ENCODE measurements around the gene MBD4.
A peak's percentile ranks its signal among the peaks of the same experiment; 100 is the strongest.
"Not testable (repeated sequence)": the region's sequence is repeated elsewhere in the genome, so short reads cannot be mapped to it uniquely, and the experiment has no call there.

Gene MBD4

DNA sequence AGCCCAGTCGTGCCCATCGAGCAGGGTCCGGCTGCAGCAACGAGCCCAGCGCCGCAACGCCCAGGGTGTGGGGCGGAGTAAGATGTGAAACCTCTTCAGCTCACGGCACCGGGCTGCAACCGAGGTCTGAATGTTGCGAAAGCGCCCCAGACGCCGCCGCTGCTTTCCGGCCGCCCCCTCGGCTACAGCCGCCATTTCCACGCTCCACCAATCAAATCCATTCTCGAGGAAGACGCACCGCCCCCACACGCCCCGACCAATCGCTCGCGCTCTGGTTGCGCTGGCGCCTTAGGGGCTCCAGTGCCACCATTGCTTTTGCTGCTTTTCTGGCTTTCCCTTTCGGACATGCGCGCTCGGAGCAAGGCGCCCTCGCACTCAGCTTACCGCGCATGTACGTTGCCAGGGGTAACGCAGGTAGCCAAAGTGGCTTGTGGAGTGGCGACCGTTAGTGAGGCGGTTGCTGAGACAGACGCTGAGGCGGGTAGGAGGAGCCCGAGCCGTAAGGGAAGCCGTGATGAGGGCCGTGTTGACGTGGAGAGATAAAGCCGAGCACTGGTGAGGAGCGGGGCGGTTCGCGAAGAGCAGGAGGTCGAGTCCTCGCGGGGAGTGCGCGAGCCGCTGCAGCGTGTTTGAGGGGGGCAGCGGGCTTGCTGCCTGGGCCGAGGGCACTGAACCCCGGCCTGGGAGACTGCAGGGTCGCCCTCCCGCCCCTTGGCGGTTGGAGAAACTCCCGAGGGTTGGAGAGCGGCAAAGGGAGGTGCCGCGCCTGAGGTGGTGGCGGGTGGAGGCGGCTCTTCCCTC is at the start of gene MBD4, which contains the start of gene IFT122:
TSS of gene MBD4 (minus strand) at position 132 of the 801 bp plus-strand sequence. CDS start at position 17, 115 bp downstream.
TSS of gene IFT122 (plus strand) at position 408 of the 801 bp plus-strand sequence. CDS start at position 515, 107 bp downstream.
- Histone ChIP-seq H3K36me3 (ENCODE audit: insufficient read depth, low read length) (peaks cover 35% of the 10 kb centered on the region; the same call in 1 of the 2 replicates), H3K27me3 (ENCODE audit: insufficient read depth, low read length) (no peaks in the 10 kb centered on the region), H4K20me1 (ENCODE audit: insufficient read depth, low read length) (no peaks in the 10 kb centered on the region), H2AFZ (ENCODE audit: low read length) (peak within 1 kb of the TSS; percentile 2), H3K4me2 (ENCODE audit: low read length) (peak within 1 kb of the TSS; percentile 86), H3K9ac (ENCODE audit: low read length) (peak within 1 kb of the TSS; percentile 86), H3K9me3 (ENCODE audit: low read length) (no peaks in the 10 kb centered on the region), H3K4me1 (ENCODE audit: insufficient read depth, low read length, severe bottlenecking) (peaks cover 60% of the 10 kb centered on the region), H3K27ac (ENCODE audit: low read depth, low read length, poor library complexity, severe bottlenecking) (peak within 1 kb of the TSS; percentile 77), H3K79me2 (ENCODE audit: insufficient read depth, low read length) (peaks cover 30% of the 10 kb centered on the region), H3K9me2 (ENCODE audit: low read depth, low read length) (no peaks in the 10 kb centered on the region), H3K4me3 (ENCODE audit: low read depth, low read length, poor library complexity, severe bottlenecking) (peak within 1 kb of the TSS; percentile 81), H3F3A (ENCODE audit: insufficient read depth, low read length) (no peaks in the 10 kb centered on the region)
- TF ChIP-seq, protein P1, sequence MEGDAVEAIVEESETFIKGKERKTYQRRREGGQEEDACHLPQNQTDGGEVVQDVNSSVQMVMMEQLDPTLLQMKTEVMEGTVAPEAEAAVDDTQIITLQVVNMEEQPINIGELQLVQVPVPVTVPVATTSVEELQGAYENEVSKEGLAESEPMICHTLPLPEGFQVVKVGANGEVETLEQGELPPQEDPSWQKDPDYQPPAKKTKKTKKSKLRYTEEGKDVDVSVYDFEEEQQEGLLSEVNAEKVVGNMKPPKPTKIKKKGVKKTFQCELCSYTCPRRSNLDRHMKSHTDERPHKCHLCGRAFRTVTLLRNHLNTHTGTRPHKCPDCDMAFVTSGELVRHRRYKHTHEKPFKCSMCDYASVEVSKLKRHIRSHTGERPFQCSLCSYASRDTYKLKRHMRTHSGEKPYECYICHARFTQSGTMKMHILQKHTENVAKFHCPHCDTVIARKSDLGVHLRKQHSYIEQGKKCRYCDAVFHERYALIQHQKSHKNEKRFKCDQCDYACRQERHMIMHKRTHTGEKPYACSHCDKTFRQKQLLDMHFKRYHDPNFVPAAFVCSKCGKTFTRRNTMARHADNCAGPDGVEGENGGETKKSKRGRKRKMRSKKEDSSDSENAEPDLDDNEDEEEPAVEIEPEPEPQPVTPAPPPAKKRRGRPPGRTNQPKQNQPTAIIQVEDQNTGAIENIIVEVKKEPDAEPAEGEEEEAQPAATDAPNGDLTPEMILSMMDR (IDR thresholded peaks at IDR 0.05; ENCODE audit: low read length), result no peak; the same call in 1 of the 2 replicates
- no peak for TF ChIP-seq EZH2 (IDR thresholded peaks at IDR 0.05; ENCODE audit: borderline replicate concordance, low read length)

- not testable (repeated sequence) for H3K4me3 ChIP-seq (ENCODE audit: low read depth, low read length, poor library complexity, severe bottlenecking); H3K9ac ChIP-seq (ENCODE audit: low read length); H3K79me2 ChIP-seq (ENCODE audit: insufficient read depth, low read length); H3K4me1 ChIP-seq (ENCODE audit: insufficient read depth, low read length, severe bottlenecking); H4K20me1 ChIP-seq (ENCODE audit: insufficient read depth, low read length); H3K36me3 ChIP-seq (ENCODE audit: insufficient read depth, low read length); H3F3A ChIP-seq (ENCODE audit: insufficient read depth, low read length); H3K27ac ChIP-seq (ENCODE audit: low read depth, low read length, poor library complexity, severe bottlenecking); H3K4me2 ChIP-seq (ENCODE audit: low read length); H3K9me2 ChIP-seq (ENCODE audit: low read depth, low read length); H3K27me3 ChIP-seq (ENCODE audit: insufficient read depth, low read length); H3K9me3 ChIP-seq (ENCODE audit: low read length); H2AFZ ChIP-seq (ENCODE audit: low read length)
Measured at GRCh38 chr3:129489258-129489657, 49.5 kb upstream of the MBD4 start.

- not testable (repeated sequence) for H3K4me2 ChIP-seq (ENCODE audit: low read length); H3K9me2 ChIP-seq (ENCODE audit: low read depth, low read length)
Measured at GRCh38 chr3:129487868-129488335, 48.2 kb upstream of the MBD4 start.

GRCh38 chr3:129487183-129487867 is 47.6 kb upstream of the MBD4 start:
- no peak for TF ChIP-seq EZH2 (IDR thresholded peaks at IDR 0.05; ENCODE audit: borderline replicate concordance, low read length)
- TF ChIP-seq, protein P1 (IDR thresholded peaks at IDR 0.05; ENCODE audit: low read length), result no peak
- no peaks in the 10 kb centered on the region for H3K79me2 ChIP-seq (ENCODE audit: insufficient read depth, low read length)
- no peaks in the 10 kb centered on the region for H3K27me3 ChIP-seq (ENCODE audit: insufficient read depth, low read length)
- H3K9me2 ChIP-seq (ENCODE audit: low read depth, low read length), result no peaks in the 10 kb centered on the region
- no peak overlapping the region for H3K4me3 ChIP-seq (ENCODE audit: low read depth, low read length, poor library complexity, severe bottlenecking)
- no peaks in the 10 kb centered on the region for H3K4me1 ChIP-seq (ENCODE audit: insufficient read depth, low read length, severe bottlenecking)
- 0 out of 2 replicates have a peak, but pooled peaks cover 5% of the 10 kb centered on the region for H3K36me3 ChIP-seq (ENCODE audit: insufficient read depth, low read length)
- no peak overlapping the region for H2AFZ ChIP-seq (ENCODE audit: low read length)
- no peaks in the 10 kb centered on the region for H3K9me3 ChIP-seq (ENCODE audit: low read length)
- no peaks in the 10 kb centered on the region for H3F3A ChIP-seq (ENCODE audit: insufficient read depth, low read length)
- no peak overlapping the region for H3K27ac ChIP-seq (ENCODE audit: low read depth, low read length, poor library complexity, severe bottlenecking)
- no peaks in the 10 kb centered on the region for H4K20me1 ChIP-seq (ENCODE audit: insufficient read depth, low read length)
- H3K4me2 ChIP-seq (ENCODE audit: low read length), result no peak overlapping the region
- H3K9ac ChIP-seq (ENCODE audit: low read length), result no peak overlapping the region

More at GRCh38 chr3:129487868-129488335, 48.2 kb upstream of the MBD4 start:
- not testable (repeated sequence) for H2AFZ ChIP-seq (ENCODE audit: low read length); H3K79me2 ChIP-seq (ENCODE audit: insufficient read depth, low read length); H4K20me1 ChIP-seq (ENCODE audit: insufficient read depth, low read length); H3K4me1 ChIP-seq (ENCODE audit: insufficient read depth, low read length, severe bottlenecking); H3K36me3 ChIP-seq (ENCODE audit: insufficient read depth, low read length); H3K27ac ChIP-seq (ENCODE audit: low read depth, low read length, poor library complexity, severe bottlenecking); H3K9ac ChIP-seq (ENCODE audit: low read length); H3K9me3 ChIP-seq (ENCODE audit: low read length); H3F3A ChIP-seq (ENCODE audit: insufficient read depth, low read length); H3K4me3 ChIP-seq (ENCODE audit: low read depth, low read length, poor library complexity, severe bottlenecking); H3K27me3 ChIP-seq (ENCODE audit: insufficient read depth, low read length)
